RWPE2 (cell line): Measurements from ENCODE around the gene GDF2.

Experiments
- ATAC-seq: fragments of 200-7000 bp; cut with Tn5 transposase; 3 replicates; pipeline ENCODE4 v1.9.1; 2021; ENCODE audit warnings: low read depth
- DNase-seq: peaks from one replicate; pipeline ENCODE4 v3.0.0-alpha.2; 2020; ENCODE audit warnings: low spot score
- H3K27ac ChIP-seq: fragments of 450-650 bp; 2 replicates; pipeline ENCODE4 v1.5.1; 2017; ENCODE audit warnings: mild to moderate bottlenecking; ENCODE audit not compliant: poor library complexity, severe bottlenecking
- H3K27me3 ChIP-seq: fragments of 250-450 bp; sonication (Bioruptor Pico); 2 replicates; pipeline ENCODE4 v1.5.1; 2021; ENCODE audit warnings: mild to moderate bottlenecking, moderate library complexity; ENCODE audit not compliant: insufficient read depth, poor library complexity, severe bottlenecking
- H3K36me3 ChIP-seq: fragments of 250-450 bp; sonication (Bioruptor Pico); 2 replicates; pipeline ENCODE4 v1.5.1; 2020; ENCODE audit warnings: low read depth, mild to moderate bottlenecking, moderate library complexity
- H3K4me1 ChIP-seq: fragments of 250-450 bp; sonication (Bioruptor Pico); 2 replicates; pipeline ENCODE4 v1.5.1; 2021; ENCODE audit warnings: mild to moderate bottlenecking, moderate library complexity; ENCODE audit not compliant: insufficient read depth, poor library complexity, severe bottlenecking
- H3K4me3 ChIP-seq: fragments of 250-450 bp; sonication (Bioruptor Pico); 2 replicates; pipeline ENCODE4 v1.5.1; 2021; ENCODE audit warnings: mild to moderate bottlenecking, moderate library complexity; ENCODE audit not compliant: severe bottlenecking
- H3K9me3 ChIP-seq: fragments of 250-450 bp; sonication (Bioruptor Pico); 2 replicates; pipeline ENCODE4 v1.5.1; 2021; ENCODE audit warnings: mild to moderate bottlenecking, moderate library complexity; ENCODE audit not compliant: severe bottlenecking
- CTCF ChIP-seq: fragments of 450-650 bp; IDR thresholded peaks from one replicate; pipeline ENCODE4 v1.5.1; 2017; ENCODE audit warnings: mild to moderate bottlenecking, moderate library complexity; ENCODE audit not compliant: poor library complexity, severe bottlenecking

GDF2 gene

GRCh38 chr10:47289921-47290320 lies 32.3 kb upstream of the GDF2 start:
- TF ChIP-seq CTCF = no peak
- Histone ChIP-seq H3K4me3 (no peak overlapping the region), H3K27ac (no peak overlapping the region), H3K27me3 (no peaks in the 10 kb centered on the region), H3K4me1 (no peaks in the 10 kb centered on the region), H3K9me3 (no peaks in the 10 kb centered on the region), H3K36me3 (no peaks in the 10 kb centered on the region)
- ATAC-seq = no peak
- no peak for DNase-seq

GRCh38 chr10:47290338-47290737 lies 31.9 kb upstream of the GDF2 start:
- Histone ChIP-seq H3K27me3 (peaks cover 3% of the 10 kb centered on the region), H3K36me3 (no peaks in the 10 kb centered on the region), H3K4me1 (no peaks in the 10 kb centered on the region), H3K9me3 (no peaks in the 10 kb centered on the region), H3K4me3 (no peak overlapping the region), H3K27ac (no peak overlapping the region)
- no peak for ATAC-seq
- no peak for DNase-seq
- TF ChIP-seq CTCF = no peak

- Histone ChIP-seq H3K9me3 (no peaks in the 10 kb centered on the region), H3K4me1 (no peaks in the 10 kb centered on the region), H3K27me3 (peaks cover 17% of the 10 kb centered on the region), H3K27ac (no peak overlapping the region), H3K4me3 (no peak overlapping the region), H3K36me3 (no peaks in the 10 kb centered on the region)
- TF ChIP-seq CTCF = no peak
- DNase-seq (no peak), ATAC-seq (no peak)
Measured at GRCh38 chr10:47291682-47292081, 30.6 kb upstream of the GDF2 start.

GRCh38 chr10:47294057-47294456 lies 28.2 kb upstream of the GDF2 start:
- H3K36me3 ChIP-seq = no peaks in the 10 kb centered on the region

More at GRCh38 chr10:47294057-47294456, 28.2 kb upstream of the GDF2 start:
- Histone ChIP-seq H3K27ac (no peak overlapping the region), H3K4me1 (no peaks in the 10 kb centered on the region), H3K27me3 (peaks cover 35% of the 10 kb centered on the region), H3K9me3 (no peaks in the 10 kb centered on the region), H3K4me3 (no peak overlapping the region)
- no peak for ATAC-seq
- no peak for TF ChIP-seq CTCF
- DNase-seq = peak; percentile 16
